Activated CD8-positive, alpha-beta memory T cell treated with anti-CD3 and anti-CD28 coated beads for 4 hours (primary cell): ENCODE results near the gene DVL1.

Source experiments
- DNase-seq, 2 donors: peaks; one replicate each; pipeline ENCODE4 v3.0.0-alpha.2; 2020; ENCODE audit warnings: low read depth in 2 of 2

Gene DVL1

GRCh38 chr1:1356796-1357401 is 7.7 kb upstream of the DVL1 start:
- DNase-seq: no peak

- DNase-seq: no peak
Observed at GRCh38 chr1:1356166-1356795, 7.1 kb upstream of the DVL1 start.

DNA sequence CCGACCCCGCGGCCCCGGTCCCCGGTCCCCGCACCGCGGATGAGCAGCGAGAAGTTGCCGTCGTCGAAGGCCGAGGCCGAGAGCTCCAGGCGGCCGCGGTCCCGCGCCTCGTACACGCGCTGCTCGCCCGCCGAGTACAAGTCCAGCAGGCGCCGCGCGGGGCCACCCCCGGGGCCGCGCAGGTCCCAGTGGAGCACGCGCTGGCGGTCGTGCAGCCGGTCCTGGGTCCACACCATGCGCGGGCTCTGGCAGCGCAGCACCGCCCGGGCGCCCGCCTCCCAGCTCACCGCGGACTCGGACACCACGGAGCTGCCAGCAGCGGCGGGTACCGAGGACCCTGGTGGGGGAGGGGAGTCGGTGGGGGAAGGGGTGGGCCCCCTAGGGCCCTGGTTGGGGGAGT is 6.2 kb upstream of the DVL1 start:
- no peak for DNase-seq

DNA sequence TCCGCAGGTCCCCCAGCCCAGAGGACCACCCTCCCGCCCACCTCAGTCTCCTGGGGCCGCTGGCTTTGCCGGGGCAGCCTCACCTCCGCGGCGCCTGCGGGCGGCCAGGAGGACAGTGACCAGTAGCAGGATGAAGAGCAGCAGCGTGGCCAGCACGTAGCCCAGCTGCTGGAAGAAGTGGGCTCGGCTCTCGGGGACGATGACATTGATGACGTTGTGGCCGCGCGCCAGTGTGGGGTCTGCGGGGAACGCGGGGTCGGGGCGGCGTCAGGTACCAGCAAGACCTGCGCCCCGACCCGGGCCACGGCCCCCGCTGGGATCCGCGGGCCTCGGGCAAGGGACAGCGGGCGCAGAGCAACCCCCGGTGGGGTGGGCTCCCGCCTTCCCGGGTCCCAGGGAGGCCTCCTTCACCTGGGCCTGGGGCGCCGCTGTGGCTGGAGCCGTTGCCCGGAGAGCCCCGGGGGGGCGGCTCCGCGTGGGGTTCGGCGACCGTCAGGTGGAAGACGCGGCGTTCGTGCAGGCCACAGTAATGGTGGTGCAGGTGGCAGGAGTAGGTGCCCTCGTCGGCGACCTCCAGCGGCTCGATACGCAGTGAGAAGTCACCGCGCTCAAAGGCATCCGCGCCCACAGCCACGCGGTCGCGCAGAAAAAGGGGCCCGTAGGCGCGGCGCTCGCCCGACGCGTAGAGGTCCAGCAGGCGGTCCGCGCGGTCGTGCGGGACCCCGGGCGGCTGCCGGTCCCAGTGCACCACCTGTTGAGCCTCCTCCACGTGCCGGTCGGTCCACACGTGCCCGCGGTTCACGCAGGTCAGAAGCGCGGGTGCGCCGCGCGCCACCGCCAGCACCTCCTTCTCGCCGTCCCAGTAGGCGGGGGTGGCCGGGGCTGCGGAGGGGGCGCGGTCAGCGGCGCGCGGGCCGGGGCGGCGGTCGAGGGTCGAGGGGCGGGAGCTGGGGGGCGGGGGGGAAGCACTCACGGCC is 5.3 kb upstream of the DVL1 start:
- no peak for DNase-seq

DNA sequence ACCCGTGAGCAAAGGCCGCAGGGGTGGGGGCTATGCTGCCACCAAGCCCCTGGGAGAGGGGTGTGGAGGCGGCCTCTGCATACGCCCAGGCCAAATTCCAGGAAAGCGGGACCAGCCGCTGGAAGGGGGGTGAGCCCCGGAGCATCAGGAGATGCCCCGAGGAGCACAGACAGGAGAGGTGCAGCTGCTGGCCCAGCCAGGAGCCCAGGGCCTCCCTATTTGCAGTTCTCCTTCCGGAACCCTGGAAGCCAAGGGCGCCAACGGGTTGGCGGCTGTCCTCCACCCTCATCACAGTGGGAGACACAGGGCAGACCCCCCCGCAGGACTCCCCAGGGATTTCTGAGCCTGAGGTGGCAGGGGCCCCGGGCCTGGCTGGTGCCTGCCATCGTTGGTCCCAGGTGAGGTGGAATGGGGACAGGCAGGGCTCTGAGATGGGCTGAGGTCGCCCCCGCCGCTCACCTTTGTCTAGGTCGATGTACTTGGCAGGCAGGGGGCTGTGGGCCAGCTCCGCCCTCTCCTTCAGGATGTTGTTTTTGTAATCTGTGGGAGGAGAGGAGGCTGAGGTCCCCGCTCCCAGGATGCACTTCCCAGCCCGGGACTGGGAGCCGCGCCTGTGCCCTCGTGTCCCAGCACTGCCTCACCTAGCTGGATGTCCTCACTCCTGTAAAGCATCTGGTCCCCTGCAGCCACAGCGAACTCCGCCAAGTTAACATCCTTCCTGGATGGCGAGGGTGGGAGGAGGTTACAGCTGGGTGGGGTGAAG is 4.4 kb upstream of the DVL1 start:
- DNase-seq: no peak

- no peak for DNase-seq
Observed at GRCh38 chr1:1352786-1353388, 3.7 kb upstream of the DVL1 start.

- no peak for DNase-seq
Observed at GRCh38 chr1:1351511-1352427, 2.6 kb upstream of the DVL1 start.

- DNase-seq: no peak
Observed at GRCh38 chr1:1348420-1349255, 580 bp downstream of the DVL1 start.

DNA sequence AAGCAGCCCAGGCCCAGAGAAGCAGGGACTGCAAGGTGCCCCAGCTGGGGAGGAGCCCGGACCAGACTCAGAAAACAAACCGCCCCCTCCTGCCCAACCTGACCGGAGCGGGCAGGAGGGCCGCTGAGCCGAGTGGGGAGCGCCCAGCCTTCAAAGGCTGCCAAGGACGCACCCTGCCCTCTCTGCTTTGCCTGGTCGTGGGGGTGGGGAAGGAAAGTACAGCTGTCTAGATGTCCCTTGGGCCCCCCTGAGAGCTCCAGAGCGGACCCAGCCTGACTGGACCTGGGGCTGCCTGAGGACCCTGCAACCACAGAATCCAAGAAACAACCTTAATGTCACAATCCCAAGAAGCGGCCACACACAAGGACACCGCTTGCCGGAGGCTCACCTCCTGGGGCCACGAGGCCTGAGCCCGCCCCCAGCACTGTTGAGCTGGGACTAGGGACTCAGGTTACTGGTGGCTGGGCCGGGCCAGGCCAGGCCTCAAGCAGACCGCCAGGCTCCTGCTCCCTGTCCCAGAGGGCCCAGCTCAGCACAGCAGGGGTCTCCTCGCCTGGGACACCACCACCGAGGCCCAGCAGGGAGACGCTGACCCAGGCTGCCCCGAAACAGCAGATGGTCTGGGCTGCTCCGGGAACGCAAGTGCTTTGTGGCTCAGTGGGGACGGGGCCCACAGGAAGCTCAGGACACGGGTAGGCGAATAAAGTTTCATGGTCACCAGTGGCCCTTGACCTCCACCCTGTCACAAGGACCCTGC is 1.4 kb downstream of the DVL1 start:
- DNase-seq: no peak

DNA sequence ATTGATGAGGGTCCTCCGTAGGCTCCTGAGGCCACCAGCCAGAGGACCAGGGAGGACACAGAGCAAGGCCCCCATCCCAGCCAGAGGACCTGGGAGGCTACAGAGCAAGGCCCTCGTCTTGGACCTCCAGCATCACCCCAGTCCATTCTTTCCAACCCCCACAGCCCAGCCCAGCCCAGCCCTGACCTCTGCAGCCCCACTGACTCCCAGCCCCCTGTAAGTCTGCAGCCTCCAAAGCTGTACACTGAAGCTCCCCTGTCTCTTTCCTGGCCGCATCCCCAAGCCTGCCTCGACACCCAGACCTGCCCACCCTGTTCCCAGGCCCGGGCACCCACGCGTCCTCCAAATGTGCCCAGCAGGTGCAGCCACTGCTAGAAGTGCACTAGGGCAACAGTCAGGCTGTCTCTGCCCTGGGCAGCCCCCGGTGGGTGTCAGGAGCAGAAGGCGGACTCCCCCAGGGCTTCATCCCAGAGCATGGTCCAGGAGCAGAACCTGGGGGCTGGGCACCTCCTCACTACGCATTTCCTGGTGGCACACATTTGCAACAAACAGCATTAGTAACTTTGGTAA is 2.1 kb downstream of the DVL1 start:
- no peak for DNase-seq

- no peak for DNase-seq
Observed at GRCh38 chr1:1346501-1346890, 2.7 kb downstream of the DVL1 start.

GRCh38 chr1:1345860-1346500 is 3.2 kb downstream of the DVL1 start:
- DNase-seq: no peak

DNA sequence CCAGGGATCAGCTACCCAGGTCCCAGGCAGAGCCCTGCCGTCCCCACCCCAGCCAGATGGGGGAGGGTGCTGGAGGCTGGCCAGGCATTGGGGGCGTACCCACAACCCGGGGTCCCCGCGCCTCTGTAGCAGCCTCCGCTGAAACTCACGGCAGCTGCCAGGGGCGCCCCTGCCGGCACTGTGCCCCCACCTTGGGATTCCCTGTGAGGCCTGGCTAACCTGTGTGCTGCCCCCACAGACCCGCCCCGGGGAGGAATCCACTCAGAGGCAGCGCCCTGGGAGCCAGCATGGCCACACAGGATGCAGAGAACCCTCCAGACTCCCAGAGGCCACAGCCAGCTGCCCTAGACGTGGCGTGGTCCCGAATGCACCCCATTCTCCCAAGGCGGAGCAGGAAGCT is 3.8 kb downstream of the DVL1 start:
- no peak for DNase-seq

DNA sequence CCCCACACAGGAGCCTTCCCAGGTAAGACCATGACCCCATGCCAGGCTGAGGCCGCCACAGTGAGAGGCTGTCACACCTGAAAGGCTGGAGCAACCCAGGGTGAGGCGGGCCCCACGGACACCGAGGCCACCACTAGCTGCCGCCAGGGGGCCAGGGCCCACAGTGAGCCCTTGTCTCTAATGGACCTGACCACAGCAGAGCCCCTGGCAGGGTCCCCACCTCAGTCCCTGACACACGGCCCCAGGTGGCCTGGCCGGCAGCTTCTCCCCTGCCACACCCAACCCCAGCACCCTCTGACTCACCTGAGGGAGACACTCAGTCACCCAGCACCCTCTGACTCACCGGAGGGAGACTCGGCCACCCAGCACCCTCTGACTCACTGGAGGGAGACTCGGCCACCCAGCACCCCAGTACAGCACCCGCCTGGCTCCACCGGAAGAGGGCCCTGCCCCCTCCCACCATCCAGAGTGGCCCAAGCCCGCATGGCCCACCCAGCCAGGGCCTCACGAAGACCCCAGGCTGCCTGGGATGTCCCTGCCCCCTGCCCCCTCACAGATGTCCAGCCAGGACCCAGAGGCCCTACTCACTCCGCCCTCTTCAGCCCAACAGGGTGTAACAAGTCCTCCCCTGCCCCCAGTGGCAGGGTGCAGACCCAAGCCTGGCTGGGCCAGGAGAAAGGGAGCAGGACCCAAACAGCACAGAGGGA is 4.4 kb downstream of the DVL1 start:
- peak; percentile 29 to 42 for DNase-seq

GRCh38 chr1:1343811-1344421 is 5.3 kb downstream of the DVL1 start:
- no peak for DNase-seq

DNA sequence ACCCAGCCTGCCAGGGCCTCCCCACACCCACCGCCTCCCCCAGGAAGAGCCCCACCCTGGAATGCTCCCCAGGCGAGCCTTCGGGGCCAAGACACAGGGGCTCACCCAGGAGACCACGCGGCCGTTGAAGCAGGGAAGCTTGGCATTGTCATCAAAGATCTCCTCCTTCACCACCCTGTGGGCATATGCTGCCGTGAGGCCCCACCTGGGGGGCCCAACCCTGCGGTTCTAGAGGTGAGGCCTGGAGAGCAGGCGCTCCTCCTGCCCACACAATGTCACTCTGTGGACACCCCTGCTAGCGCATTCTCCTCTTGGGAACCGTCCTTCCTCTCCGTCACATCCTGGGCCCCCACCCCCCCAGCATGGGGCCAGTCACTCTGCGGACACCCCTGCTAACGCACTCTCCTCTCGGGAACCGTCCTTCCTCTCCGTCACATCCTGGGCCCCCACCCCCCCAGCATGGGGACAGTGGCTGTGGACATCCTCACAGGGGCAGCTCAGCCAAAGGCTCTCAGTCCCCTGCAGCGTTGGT is 6.6 kb downstream of the DVL1 start:
- DNase-seq: no peak
